HepG2 (cell line): ENCODE results near the gene MAP3K5.
"Not testable (repeated sequence)": the region's sequence is repeated elsewhere in the genome, so short reads cannot be mapped to it uniquely, and the experiment has no call there.

Experiments used
- POLR2AphosphoS5 ChIP-seq: IDR thresholded peaks from 2 replicates; pipeline ENCODE4 v1.6.1; 2012; ENCODE audit warnings: low read depth, low read length
- XRCC5 ChIP-seq: fragments of 200-400 bp; formaldehyde crosslinking; optimal IDR thresholded peaks from 2 replicates; pipeline ENCODE3; 2017; ENCODE audit warnings: mild to moderate bottlenecking, low read length
- TF ChIP-seq, protein P1 (sequence below): sonication (generic); formaldehyde crosslinking; IDR thresholded peaks from 2 replicates; pipeline ENCODE4 v1.4.0; 2020; ENCODE audit warnings: missing genetic modification reagents

DNA sequence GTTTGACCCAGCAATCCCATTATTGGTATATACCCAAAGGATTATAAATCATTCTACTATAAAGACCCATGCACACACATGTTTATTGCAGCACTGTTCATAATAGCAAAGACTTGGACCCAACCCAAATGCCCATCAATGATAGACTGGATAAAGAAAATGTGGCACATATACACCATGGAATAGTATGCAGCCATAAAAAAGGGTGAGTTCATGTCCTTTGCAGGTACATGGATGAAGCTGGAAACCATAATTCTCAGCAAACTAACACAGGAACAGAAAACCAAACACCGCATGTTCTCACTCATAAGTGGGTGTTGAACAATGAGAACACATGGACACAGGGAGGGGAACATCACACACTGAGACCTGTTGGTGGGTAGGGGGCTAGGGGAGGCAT lies 104.4 kb downstream of the MAP3K5 start:
- not testable (repeated sequence) for TF ChIP-seq XRCC5, POLR2AphosphoS5
- TF ChIP-seq, protein P1, sequence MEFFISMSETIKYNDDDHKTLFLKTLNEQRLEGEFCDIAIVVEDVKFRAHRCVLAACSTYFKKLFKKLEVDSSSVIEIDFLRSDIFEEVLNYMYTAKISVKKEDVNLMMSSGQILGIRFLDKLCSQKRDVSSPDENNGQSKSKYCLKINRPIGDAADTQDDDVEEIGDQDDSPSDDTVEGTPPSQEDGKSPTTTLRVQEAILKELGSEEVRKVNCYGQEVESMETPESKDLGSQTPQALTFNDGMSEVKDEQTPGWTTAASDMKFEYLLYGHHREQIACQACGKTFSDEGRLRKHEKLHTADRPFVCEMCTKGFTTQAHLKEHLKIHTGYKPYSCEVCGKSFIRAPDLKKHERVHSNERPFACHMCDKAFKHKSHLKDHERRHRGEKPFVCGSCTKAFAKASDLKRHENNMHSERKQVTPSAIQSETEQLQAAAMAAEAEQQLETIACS (CRISPR knock-in tag): not testable (repeated sequence)
